Vagina (tissue), 2 donors: ENCODE data around the gene TLR5.

Experiments
- POLR2A ChIP-seq, 2 donors: fragments of 450-650 bp; IDR thresholded peaks; one replicate each; pipeline ENCODE4 v1.6.1; 2017; ENCODE audit warnings: antibody characterized with exemption in 2 of 2, mild to moderate bottlenecking in 2 of 2, moderate library complexity in 2 of 2
- POLR2AphosphoS5 ChIP-seq, 2 donors: sonication (generic); formaldehyde crosslinking; IDR thresholded peaks; one replicate each; pipeline ENCODE4 v1.9.0; 2017; ENCODE audit warnings: antibody characterized with exemption in 2 of 2, mild to moderate bottlenecking in 2 of 2, low read depth in 1 of 2; ENCODE audit not compliant: insufficient read depth in 1 of 2
- TF ChIP-seq, protein P1 (sequence below), 3 experiments: fragments of 450-650 bp in 2 of 3; fragments of 200-600 bp in 1 of 3; sonication (generic) in 1 of 3; IDR thresholded peaks; one replicate each; pipeline ENCODE4 v1.5.1; 2017 to 2019; ENCODE audit warnings: antibody characterized with exemption in 3 of 3, mild to moderate bottlenecking in 2 of 3, moderate library complexity in 2 of 3

DNA sequence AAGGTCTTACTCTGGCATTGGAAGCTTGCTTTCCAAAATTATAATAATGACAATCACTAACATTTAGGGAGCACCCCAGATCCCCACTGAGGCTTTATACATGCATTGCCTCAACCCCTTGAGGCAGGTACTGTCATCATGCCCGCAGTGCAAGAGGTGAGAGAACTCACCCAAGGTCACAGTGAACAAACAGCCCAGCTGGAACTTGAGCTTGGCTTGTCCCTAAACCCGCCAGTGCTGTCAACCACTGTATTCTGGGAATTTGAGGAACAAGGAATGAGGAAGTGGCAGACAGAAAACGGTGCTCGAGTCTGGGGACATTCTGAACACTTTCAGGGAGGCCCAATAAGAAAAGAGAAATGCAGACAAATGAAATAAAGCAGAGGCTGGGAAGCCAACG is 34.6 kb upstream of the TLR5 start:
- TF ChIP-seq, protein P1, sequence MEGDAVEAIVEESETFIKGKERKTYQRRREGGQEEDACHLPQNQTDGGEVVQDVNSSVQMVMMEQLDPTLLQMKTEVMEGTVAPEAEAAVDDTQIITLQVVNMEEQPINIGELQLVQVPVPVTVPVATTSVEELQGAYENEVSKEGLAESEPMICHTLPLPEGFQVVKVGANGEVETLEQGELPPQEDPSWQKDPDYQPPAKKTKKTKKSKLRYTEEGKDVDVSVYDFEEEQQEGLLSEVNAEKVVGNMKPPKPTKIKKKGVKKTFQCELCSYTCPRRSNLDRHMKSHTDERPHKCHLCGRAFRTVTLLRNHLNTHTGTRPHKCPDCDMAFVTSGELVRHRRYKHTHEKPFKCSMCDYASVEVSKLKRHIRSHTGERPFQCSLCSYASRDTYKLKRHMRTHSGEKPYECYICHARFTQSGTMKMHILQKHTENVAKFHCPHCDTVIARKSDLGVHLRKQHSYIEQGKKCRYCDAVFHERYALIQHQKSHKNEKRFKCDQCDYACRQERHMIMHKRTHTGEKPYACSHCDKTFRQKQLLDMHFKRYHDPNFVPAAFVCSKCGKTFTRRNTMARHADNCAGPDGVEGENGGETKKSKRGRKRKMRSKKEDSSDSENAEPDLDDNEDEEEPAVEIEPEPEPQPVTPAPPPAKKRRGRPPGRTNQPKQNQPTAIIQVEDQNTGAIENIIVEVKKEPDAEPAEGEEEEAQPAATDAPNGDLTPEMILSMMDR (IDR thresholded peaks at IDR 0.05): no peak
- no peak for TF ChIP-seq POLR2A (IDR thresholded peaks at IDR 0.05)
- TF ChIP-seq POLR2AphosphoS5 (IDR thresholded peaks at IDR 0.05; ENCODE audit: insufficient read depth in 1 of 2, low read depth in 1 of 2): no peak
